ENCODE data around the gene CDC42BPB. TPM values are rescaled to one million over a fixed set of nuclear protein-coding genes. Genes with fewer than 3 reads are reported as not detected.
A peak's percentile ranks its signal among the peaks of the same experiment; 100 is the strongest.

The CDC42BPB gene
- total RNA-seq, 1 experiment from 2014 or later = 103 TPM

DNA sequence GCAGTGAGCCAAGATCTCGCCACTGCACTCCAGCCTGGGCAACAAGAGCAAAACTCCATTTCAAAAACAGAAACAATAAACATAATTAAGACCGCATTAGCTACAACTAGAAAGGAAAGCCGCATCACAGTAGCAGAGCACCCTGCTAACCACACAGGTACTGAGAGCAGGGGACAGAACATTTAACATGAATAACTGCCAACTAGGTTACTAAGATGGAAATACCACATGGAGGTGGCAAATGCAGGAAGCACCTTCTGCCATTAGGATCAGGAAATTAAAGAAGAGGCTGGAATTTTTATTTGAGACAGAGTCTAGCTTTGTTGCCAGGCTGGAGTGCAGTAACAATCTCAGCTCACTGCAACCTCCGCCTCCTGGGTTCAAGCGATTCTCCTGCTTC lies 41.9 kb downstream of the CDC42BPB start:
- no peak overlapping the region for H4K5ac ChIP-seq (ENCODE audit: insufficient read length, low read depth, low read length)
- no peak overlapping the region for H3K14ac ChIP-seq (ENCODE audit: insufficient read depth, low read length)
- H4K8ac ChIP-seq (replicated peaks; ENCODE audit: insufficient read length, low read depth, low read length) = no peak overlapping the region
- Mint-ChIP-seq H3K4me1 (peaks cover 25 to 27% of the 10 kb centered on the region in 2 experiments), H3K27me3 (ENCODE audit: low read depth) (no peaks in the 10 kb centered on the region), H3K27ac (peak overlapping the region in 2 of 3 experiments; percentile 36 to 54; a peak in 2 of 7 replicates), H3K36me3 (ENCODE audit: insufficient read depth in 1 of 3, low read depth in 3 of 3) (peaks cover 2 to 16% (median 13%) of the 10 kb centered on the region in 3 experiments), H3K9me3 (no peaks in the 10 kb centered on the region), H3K4me3 (no peak overlapping the region)
- peaks cover 7% of the 10 kb centered on the region; the same call in 1 of the 2 replicates for H3K4me1 ChIP-seq (ENCODE audit: insufficient read depth, low read length)
- no peak overlapping the region for H2BK15ac ChIP-seq (ENCODE audit: low read depth, low read length)
- no peaks in the 10 kb centered on the region for H4K20me1 ChIP-seq (ENCODE audit: control insufficient read depth, insufficient read depth, insufficient read length)
- H3K79me1 ChIP-seq (ENCODE audit: insufficient read depth, low read depth, low read length, poor library complexity, severe bottlenecking) = peaks cover 14% of the 10 kb centered on the region
- peaks cover 22% of the 10 kb centered on the region; the same call in 1 of the 2 replicates for H3K79me2 ChIP-seq (ENCODE audit: insufficient read depth, low read length)
- no peaks in the 10 kb centered on the region for H3K9me3 ChIP-seq (ENCODE audit: control insufficient read depth, low read depth, low read length)
- no peak overlapping the region for H3K9ac ChIP-seq (ENCODE audit: extremely low read depth, insufficient read length, low read length)
- no peak overlapping the region for H2AFZ ChIP-seq (ENCODE audit: low read length)
- no peak overlapping the region for H3K4ac ChIP-seq (ENCODE audit: low read depth, low read length)
- no peak overlapping the region for H3K56ac ChIP-seq (ENCODE audit: insufficient read length, low read depth, low read length)
- H2BK120ac ChIP-seq (ENCODE audit: low read depth, low read length, poor library complexity, severe bottlenecking) = no peak overlapping the region
- no peak overlapping the region for H4K91ac ChIP-seq (ENCODE audit: insufficient read length, low read depth, low read length)
- H3T11ph ChIP-seq (ENCODE audit: low read length) = no peak overlapping the region
- no peak overlapping the region for H3K18ac ChIP-seq (ENCODE audit: insufficient read length, low read depth, low read length)
- no peak overlapping the region for H3K23ac ChIP-seq (ENCODE audit: insufficient read length, low read depth, low read length)
- no peak overlapping the region for H2BK20ac ChIP-seq (ENCODE audit: low read depth, low read length, poor library complexity, severe bottlenecking)
- H2AK5ac ChIP-seq (ENCODE audit: insufficient read length, low read length) = no peak overlapping the region
- H2BK5ac ChIP-seq (ENCODE audit: insufficient read length, low read length) = no peak overlapping the region
- TF ChIP-seq, protein P1, sequence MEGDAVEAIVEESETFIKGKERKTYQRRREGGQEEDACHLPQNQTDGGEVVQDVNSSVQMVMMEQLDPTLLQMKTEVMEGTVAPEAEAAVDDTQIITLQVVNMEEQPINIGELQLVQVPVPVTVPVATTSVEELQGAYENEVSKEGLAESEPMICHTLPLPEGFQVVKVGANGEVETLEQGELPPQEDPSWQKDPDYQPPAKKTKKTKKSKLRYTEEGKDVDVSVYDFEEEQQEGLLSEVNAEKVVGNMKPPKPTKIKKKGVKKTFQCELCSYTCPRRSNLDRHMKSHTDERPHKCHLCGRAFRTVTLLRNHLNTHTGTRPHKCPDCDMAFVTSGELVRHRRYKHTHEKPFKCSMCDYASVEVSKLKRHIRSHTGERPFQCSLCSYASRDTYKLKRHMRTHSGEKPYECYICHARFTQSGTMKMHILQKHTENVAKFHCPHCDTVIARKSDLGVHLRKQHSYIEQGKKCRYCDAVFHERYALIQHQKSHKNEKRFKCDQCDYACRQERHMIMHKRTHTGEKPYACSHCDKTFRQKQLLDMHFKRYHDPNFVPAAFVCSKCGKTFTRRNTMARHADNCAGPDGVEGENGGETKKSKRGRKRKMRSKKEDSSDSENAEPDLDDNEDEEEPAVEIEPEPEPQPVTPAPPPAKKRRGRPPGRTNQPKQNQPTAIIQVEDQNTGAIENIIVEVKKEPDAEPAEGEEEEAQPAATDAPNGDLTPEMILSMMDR (conservative IDR thresholded peaks at IDR 0.05) = no peak
- no peak overlapping the region for H2BK12ac ChIP-seq (ENCODE audit: insufficient read length, low read depth, low read length)
- WGBS (ENCODE audit: extremely low coverage, insufficient read length, low lambda C conversion rate) = no CpG with 5 or more reads among the region's 5 CpGs
- no peak overlapping the region for H3K27ac ChIP-seq (ENCODE audit: insufficient read length, low read depth, low read length)
- no peaks in the 10 kb centered on the region for H3K27me3 ChIP-seq (ENCODE audit: insufficient read depth, low read length)
- H3K4me2 ChIP-seq (ENCODE audit: insufficient read depth, insufficient read length, low read length) = no peak overlapping the region
- peak; percentile 3 for DNase-seq
- no peaks in the 10 kb centered on the region for H3K23me2 ChIP-seq (ENCODE audit: insufficient read length, low read depth, low read length, poor library complexity, severe bottlenecking)

Data from H9 (cell line).